HepG2 (cell line): ENCODE data around the gene RPL41. TPM values are rescaled to one million over a fixed set of nuclear protein-coding genes. Genes with fewer than 3 reads are reported as not detected.

Source experiments
- ATF3 ChIP-seq: sonication (generic); formaldehyde crosslinking; IDR thresholded peaks from 2 replicates; pipeline ENCODE4 v1.4.0; 2020; ENCODE audit warnings: missing genetic modification reagents
- ATM ChIP-seq: fragments of 450-650 bp; IDR thresholded peaks from 2 replicates; pipeline ENCODE4 v1.7.1; 2017; ENCODE audit warnings: mild to moderate bottlenecking, borderline replicate concordance
- GPBP1L1 ChIP-seq: sonication (generic); formaldehyde crosslinking; IDR thresholded peaks from 2 replicates; pipeline ENCODE4 v1.5.0; 2020; ENCODE audit warnings: mild to moderate bottlenecking, missing genetic modification reagents
- MTF2 ChIP-seq: sonication (generic); formaldehyde crosslinking; IDR thresholded peaks from 2 replicates; pipeline ENCODE4 v1.5.0; 2020; ENCODE audit warnings: missing genetic modification reagents, borderline replicate concordance
- NCOA1 ChIP-seq: sonication (generic); formaldehyde crosslinking; IDR thresholded peaks from 2 replicates; pipeline ENCODE4 v1.9.0; 2021; ENCODE audit warnings: missing genetic modification reagents
- PITX1 ChIP-seq: sonication (generic); formaldehyde crosslinking; IDR thresholded peaks from 2 replicates; pipeline ENCODE4 v1.5.1; 2020; ENCODE audit warnings: mild to moderate bottlenecking, missing genetic modification reagents
- PRDM10 ChIP-seq: sonication (generic); formaldehyde crosslinking; IDR thresholded peaks from 2 replicates; pipeline ENCODE4 v1.4.0; 2020; ENCODE audit warnings: low read depth, missing genetic modification reagents
- THAP11 ChIP-seq: IDR thresholded peaks from 2 replicates; pipeline ENCODE4 v1.6.1; 2016; ENCODE audit warnings: missing biosample characterization, missing genetic modification reagents
- TSC22D2 ChIP-seq: sonication (generic); formaldehyde crosslinking; IDR thresholded peaks from 2 replicates; pipeline ENCODE4 v1.5.1; 2020; ENCODE audit warnings: missing genetic modification reagents, mild to moderate bottlenecking, borderline replicate concordance
- ZFY ChIP-seq: sonication (generic); formaldehyde crosslinking; IDR thresholded peaks from 2 replicates; pipeline ENCODE4 v1.4.0; 2020; ENCODE audit warnings: missing genetic modification reagents
- ZNF230 ChIP-seq: sonication (generic); formaldehyde crosslinking; IDR thresholded peaks from 2 replicates; pipeline ENCODE4 v1.4.0; 2020; ENCODE audit warnings: mild to moderate bottlenecking, missing genetic modification reagents
- ZNF431 ChIP-seq: sonication (generic); formaldehyde crosslinking; IDR thresholded peaks from 2 replicates; pipeline ENCODE4 v1.9.0; 2022; ENCODE audit warnings: missing genetic modification reagents, low read depth, mild to moderate bottlenecking, borderline replicate concordance
- polyA plus RNA-seq, 8 experiments: library from polyadenylated mRNA; depleted of rRNA in 3 of 8; stranded (reverse) in 7 of 8; unstranded in 1 of 8; fragments of >200 nt; fragmentation: Illumina TruSeq in 4 of 8; extraction: Trizol in 4 of 8; gene quantifications; 2 replicates each; pipeline versions ENCODE4 v1.2.1 to v1.2.3, GENCODE V29; 2011 to 2016; ENCODE audit warnings: low read depth in 4 of 8, missing spikeins in 1 of 8, mixed read lengths in 1 of 8; ENCODE audit not compliant: insufficient read depth in 1 of 8
- total RNA-seq, 5 experiments: library from RNA; depleted of rRNA; stranded (reverse); fragments of >200 nt; fragmentation: Illumina TruSeq; extraction: Trizol; gene quantifications; 2 replicates each; pipeline ENCODE4 v1.2.3, GENCODE V29; 2016; ENCODE audit warnings: low read depth in 1 of 5
- TF ChIP-seq, protein P1 (sequence below), 2 experiments: IDR thresholded peaks; 2 replicates each; pipeline ENCODE4 v1.6.1; 2011 to 2012; ENCODE audit warnings: low read length in 2 of 2, borderline replicate concordance in 1 of 2, low read depth in 1 of 2, mild to moderate bottlenecking in 1 of 2, moderate library complexity in 1 of 2
- TF ChIP-seq, protein P2 (sequence below): sonication (generic); formaldehyde crosslinking; IDR thresholded peaks from 2 replicates; pipeline ENCODE4 v1.4.0; 2020; ENCODE audit warnings: missing genetic modification reagents

Gene RPL41
- total and polyA plus RNA-seq, 2 of the 13 experiments (the other 11 are each of a cell fraction or from before 2014, with no cell fraction given) = 4,012 to 7,670 TPM

GRCh38 chr12:56158029-56158925 is 41.8 kb downstream of the RPL41 start, which contains the start of gene MYL6 (continued):
- TF ChIP-seq MTF2 = no peak
- 0 out of 2 replicates have a peak, but pooled peaks have one; percentile 53 for TF ChIP-seq THAP11 (CRISPR knock-in tag)
- TF ChIP-seq NCOA1 = no peak
- TF ChIP-seq TSC22D2 (CRISPR knock-in tag) = peak; percentile 50; the same call in 1 of the 2 replicates
- TF ChIP-seq PRDM10 (CRISPR knock-in tag) = peak; percentile 94
- TF ChIP-seq, protein P1, sequence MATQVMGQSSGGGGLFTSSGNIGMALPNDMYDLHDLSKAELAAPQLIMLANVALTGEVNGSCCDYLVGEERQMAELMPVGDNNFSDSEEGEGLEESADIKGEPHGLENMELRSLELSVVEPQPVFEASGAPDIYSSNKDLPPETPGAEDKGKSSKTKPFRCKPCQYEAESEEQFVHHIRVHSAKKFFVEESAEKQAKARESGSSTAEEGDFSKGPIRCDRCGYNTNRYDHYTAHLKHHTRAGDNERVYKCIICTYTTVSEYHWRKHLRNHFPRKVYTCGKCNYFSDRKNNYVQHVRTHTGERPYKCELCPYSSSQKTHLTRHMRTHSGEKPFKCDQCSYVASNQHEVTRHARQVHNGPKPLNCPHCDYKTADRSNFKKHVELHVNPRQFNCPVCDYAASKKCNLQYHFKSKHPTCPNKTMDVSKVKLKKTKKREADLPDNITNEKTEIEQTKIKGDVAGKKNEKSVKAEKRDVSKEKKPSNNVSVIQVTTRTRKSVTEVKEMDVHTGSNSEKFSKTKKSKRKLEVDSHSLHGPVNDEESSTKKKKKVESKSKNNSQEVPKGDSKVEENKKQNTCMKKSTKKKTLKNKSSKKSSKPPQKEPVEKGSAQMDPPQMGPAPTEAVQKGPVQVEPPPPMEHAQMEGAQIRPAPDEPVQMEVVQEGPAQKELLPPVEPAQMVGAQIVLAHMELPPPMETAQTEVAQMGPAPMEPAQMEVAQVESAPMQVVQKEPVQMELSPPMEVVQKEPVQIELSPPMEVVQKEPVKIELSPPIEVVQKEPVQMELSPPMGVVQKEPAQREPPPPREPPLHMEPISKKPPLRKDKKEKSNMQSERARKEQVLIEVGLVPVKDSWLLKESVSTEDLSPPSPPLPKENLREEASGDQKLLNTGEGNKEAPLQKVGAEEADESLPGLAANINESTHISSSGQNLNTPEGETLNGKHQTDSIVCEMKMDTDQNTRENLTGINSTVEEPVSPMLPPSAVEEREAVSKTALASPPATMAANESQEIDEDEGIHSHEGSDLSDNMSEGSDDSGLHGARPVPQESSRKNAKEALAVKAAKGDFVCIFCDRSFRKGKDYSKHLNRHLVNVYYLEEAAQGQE (IDR thresholded peaks at IDR 0.05; ENCODE audit: borderline replicate concordance in 1 of 2, low read depth in 1 of 2, low read length in 2 of 2) = peak in 1 of 2 experiments; percentile 50; a peak in 1 of 4 replicates
- TF ChIP-seq ZNF431 = no peak
- TF ChIP-seq PITX1 (CRISPR knock-in tag) = no peak
- TF ChIP-seq ZNF230 (CRISPR knock-in tag) = peak; percentile 11; the same call in 1 of the 2 replicates
- peak; percentile 85 for TF ChIP-seq ATF3
- TF ChIP-seq, protein P2, sequence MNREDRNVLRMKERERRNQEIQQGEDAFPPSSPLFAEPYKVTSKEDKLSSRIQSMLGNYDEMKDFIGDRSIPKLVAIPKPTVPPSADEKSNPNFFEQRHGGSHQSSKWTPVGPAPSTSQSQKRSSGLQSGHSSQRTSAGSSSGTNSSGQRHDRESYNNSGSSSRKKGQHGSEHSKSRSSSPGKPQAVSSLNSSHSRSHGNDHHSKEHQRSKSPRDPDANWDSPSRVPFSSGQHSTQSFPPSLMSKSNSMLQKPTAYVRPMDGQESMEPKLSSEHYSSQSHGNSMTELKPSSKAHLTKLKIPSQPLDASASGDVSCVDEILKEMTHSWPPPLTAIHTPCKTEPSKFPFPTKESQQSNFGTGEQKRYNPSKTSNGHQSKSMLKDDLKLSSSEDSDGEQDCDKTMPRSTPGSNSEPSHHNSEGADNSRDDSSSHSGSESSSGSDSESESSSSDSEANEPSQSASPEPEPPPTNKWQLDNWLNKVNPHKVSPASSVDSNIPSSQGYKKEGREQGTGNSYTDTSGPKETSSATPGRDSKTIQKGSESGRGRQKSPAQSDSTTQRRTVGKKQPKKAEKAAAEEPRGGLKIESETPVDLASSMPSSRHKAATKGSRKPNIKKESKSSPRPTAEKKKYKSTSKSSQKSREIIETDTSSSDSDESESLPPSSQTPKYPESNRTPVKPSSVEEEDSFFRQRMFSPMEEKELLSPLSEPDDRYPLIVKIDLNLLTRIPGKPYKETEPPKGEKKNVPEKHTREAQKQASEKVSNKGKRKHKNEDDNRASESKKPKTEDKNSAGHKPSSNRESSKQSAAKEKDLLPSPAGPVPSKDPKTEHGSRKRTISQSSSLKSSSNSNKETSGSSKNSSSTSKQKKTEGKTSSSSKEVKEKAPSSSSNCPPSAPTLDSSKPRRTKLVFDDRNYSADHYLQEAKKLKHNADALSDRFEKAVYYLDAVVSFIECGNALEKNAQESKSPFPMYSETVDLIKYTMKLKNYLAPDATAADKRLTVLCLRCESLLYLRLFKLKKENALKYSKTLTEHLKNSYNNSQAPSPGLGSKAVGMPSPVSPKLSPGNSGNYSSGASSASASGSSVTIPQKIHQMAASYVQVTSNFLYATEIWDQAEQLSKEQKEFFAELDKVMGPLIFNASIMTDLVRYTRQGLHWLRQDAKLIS = peak; percentile 54; the same call in 1 of the 2 replicates
- TF ChIP-seq ATM = no peak
- no peak for TF ChIP-seq GPBP1L1 (CRISPR knock-in tag)
- TF ChIP-seq ZFY (CRISPR knock-in tag) = peak; percentile 55
